ENCODE measurements around the gene KREMEN1.

DNA sequence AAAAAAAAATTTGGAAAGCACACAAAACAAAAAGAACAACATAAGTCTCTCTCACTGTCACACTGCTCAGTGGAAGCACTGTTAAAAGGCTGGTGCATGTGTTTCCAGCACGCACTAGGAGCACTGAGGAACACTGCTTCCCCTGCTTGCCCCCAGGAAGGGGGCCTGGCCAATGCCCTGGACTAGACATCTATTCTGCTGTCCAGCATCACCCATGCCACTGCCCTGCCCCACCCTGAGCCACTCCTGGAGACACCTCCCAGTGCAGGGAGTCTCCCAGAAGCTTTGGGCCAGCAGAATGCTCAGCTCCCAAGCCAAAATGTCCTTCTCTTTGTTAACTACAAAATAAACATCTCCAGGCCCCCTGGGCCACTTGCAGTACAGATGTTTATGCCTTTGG, 83.1 kb downstream of the KREMEN1 start:
- TF ChIP-seq, protein P1, sequence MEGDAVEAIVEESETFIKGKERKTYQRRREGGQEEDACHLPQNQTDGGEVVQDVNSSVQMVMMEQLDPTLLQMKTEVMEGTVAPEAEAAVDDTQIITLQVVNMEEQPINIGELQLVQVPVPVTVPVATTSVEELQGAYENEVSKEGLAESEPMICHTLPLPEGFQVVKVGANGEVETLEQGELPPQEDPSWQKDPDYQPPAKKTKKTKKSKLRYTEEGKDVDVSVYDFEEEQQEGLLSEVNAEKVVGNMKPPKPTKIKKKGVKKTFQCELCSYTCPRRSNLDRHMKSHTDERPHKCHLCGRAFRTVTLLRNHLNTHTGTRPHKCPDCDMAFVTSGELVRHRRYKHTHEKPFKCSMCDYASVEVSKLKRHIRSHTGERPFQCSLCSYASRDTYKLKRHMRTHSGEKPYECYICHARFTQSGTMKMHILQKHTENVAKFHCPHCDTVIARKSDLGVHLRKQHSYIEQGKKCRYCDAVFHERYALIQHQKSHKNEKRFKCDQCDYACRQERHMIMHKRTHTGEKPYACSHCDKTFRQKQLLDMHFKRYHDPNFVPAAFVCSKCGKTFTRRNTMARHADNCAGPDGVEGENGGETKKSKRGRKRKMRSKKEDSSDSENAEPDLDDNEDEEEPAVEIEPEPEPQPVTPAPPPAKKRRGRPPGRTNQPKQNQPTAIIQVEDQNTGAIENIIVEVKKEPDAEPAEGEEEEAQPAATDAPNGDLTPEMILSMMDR (IDR thresholded peaks at IDR 0.05 in 2 of 3, conservative IDR thresholded peaks at IDR 0.05 in 1 of 3; ENCODE audit: borderline replicate concordance in 1 of 3, insufficient read depth in 1 of 3, low read depth in 2 of 3, low read length in 2 of 3) = no peak
- TF ChIP-seq POLR2A (IDR thresholded peaks at IDR 0.05; ENCODE audit: borderline replicate concordance, extremely low read depth, insufficient read depth, insufficient read length) = no peak
- TF ChIP-seq RAD21 (IDR thresholded peaks at IDR 0.05; ENCODE audit: low read depth) = no peak
- TF ChIP-seq EZH2 (IDR thresholded peaks at IDR 0.05) = no peak
- TF ChIP-seq YY1 (IDR thresholded peaks at IDR 0.05; ENCODE audit: extremely low read depth, insufficient replicate concordance, low read depth, low read length) = no peak
- TF ChIP-seq, protein P2, sequence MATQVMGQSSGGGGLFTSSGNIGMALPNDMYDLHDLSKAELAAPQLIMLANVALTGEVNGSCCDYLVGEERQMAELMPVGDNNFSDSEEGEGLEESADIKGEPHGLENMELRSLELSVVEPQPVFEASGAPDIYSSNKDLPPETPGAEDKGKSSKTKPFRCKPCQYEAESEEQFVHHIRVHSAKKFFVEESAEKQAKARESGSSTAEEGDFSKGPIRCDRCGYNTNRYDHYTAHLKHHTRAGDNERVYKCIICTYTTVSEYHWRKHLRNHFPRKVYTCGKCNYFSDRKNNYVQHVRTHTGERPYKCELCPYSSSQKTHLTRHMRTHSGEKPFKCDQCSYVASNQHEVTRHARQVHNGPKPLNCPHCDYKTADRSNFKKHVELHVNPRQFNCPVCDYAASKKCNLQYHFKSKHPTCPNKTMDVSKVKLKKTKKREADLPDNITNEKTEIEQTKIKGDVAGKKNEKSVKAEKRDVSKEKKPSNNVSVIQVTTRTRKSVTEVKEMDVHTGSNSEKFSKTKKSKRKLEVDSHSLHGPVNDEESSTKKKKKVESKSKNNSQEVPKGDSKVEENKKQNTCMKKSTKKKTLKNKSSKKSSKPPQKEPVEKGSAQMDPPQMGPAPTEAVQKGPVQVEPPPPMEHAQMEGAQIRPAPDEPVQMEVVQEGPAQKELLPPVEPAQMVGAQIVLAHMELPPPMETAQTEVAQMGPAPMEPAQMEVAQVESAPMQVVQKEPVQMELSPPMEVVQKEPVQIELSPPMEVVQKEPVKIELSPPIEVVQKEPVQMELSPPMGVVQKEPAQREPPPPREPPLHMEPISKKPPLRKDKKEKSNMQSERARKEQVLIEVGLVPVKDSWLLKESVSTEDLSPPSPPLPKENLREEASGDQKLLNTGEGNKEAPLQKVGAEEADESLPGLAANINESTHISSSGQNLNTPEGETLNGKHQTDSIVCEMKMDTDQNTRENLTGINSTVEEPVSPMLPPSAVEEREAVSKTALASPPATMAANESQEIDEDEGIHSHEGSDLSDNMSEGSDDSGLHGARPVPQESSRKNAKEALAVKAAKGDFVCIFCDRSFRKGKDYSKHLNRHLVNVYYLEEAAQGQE (IDR thresholded peaks at IDR 0.05; ENCODE audit: low read depth) = no peak
- TF ChIP-seq, protein P3, sequence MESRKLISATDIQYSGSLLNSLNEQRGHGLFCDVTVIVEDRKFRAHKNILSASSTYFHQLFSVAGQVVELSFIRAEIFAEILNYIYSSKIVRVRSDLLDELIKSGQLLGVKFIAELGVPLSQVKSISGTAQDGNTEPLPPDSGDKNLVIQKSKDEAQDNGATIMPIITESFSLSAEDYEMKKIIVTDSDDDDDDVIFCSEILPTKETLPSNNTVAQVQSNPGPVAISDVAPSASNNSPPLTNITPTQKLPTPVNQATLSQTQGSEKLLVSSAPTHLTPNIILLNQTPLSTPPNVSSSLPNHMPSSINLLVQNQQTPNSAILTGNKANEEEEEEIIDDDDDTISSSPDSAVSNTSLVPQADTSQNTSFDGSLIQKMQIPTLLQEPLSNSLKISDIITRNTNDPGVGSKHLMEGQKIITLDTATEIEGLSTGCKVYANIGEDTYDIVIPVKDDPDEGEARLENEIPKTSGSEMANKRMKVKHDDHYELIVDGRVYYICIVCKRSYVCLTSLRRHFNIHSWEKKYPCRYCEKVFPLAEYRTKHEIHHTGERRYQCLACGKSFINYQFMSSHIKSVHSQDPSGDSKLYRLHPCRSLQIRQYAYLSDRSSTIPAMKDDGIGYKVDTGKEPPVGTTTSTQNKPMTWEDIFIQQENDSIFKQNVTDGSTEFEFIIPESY (IDR thresholded peaks at IDR 0.05; ENCODE audit: extremely low read depth, insufficient replicate concordance, low read length) = no peak
- TF ChIP-seq POLR2AphosphoS5 (IDR thresholded peaks at IDR 0.05; ENCODE audit: low read depth, low read length) = no peak
- TF ChIP-seq ELF1 (IDR thresholded peaks at IDR 0.05; ENCODE audit: borderline replicate concordance, low read depth) = no peak
- no peak for TF ChIP-seq EGR1 (IDR thresholded peaks at IDR 0.05; ENCODE audit: low read depth)
- no peak for TF ChIP-seq EZH2phosphoT487 (IDR thresholded peaks at IDR 0.05; ENCODE audit: borderline replicate concordance)
- TF ChIP-seq SP1 (IDR thresholded peaks at IDR 0.05; ENCODE audit: low read depth) = no peak
- TF ChIP-seq JUND (IDR thresholded peaks at IDR 0.05) = no peak
- TF ChIP-seq, protein P4, sequence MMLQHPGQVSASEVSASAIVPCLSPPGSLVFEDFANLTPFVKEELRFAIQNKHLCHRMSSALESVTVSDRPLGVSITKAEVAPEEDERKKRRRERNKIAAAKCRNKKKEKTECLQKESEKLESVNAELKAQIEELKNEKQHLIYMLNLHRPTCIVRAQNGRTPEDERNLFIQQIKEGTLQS (IDR thresholded peaks at IDR 0.05) = no peak
